Osteocyte (in vitro differentiated cells): ENCODE measurements around the gene HOXC9. TPM values are rescaled to one million over a fixed set of nuclear protein-coding genes. Genes with fewer than 3 reads are reported as not detected.
"Not testable (repeated sequence)": the region's sequence is repeated elsewhere in the genome, so short reads cannot be mapped to it uniquely, and the experiment has no call there.

Source experiments
- DNase-seq: peaks from one replicate; pipeline ENCODE4 v3.0.0; 2021; ENCODE audit warnings: mixed read lengths; ENCODE audit not compliant: unreplicated experiment; ENCODE audit errors: extremely low spot score
- H3K27ac Mint-ChIP-seq: one replicate; pipeline ENCODE4 v1.8.0; 2021; ENCODE audit warnings: mild to moderate bottlenecking, mixed read lengths; ENCODE audit not compliant: unreplicated experiment
- H3K27me3 Mint-ChIP-seq: one replicate; pipeline ENCODE4 v1.8.0; 2021; ENCODE audit warnings: mixed read lengths; ENCODE audit not compliant: unreplicated experiment
- H3K36me3 Mint-ChIP-seq: one replicate; pipeline ENCODE4 v1.8.0; 2021; ENCODE audit warnings: mixed read lengths; ENCODE audit not compliant: unreplicated experiment
- H3K4me1 Mint-ChIP-seq: one replicate; pipeline ENCODE4 v1.8.0; 2021; ENCODE audit warnings: mixed read lengths; ENCODE audit not compliant: unreplicated experiment
- H3K4me3 Mint-ChIP-seq: one replicate; pipeline ENCODE4 v1.8.0; 2021; ENCODE audit warnings: mild to moderate bottlenecking, moderate library complexity, mixed read lengths; ENCODE audit not compliant: unreplicated experiment
- H3K9me3 Mint-ChIP-seq: one replicate; pipeline ENCODE4 v1.8.0; 2021; ENCODE audit warnings: mixed read lengths; ENCODE audit not compliant: unreplicated experiment
- total RNA-seq: library from RNA; stranded (reverse); gene quantifications from 2 replicates; pipeline ENCODE4 v1.2.1, GENCODE V29; 2021
- TF ChIP-seq, protein P1 (sequence below): fragments of 200-600 bp; sonication (generic); IDR thresholded peaks from 2 replicates; pipeline ENCODE4 v1.5.0; 2021; ENCODE audit warnings: antibody characterized with exemption, mild to moderate bottlenecking, moderate library complexity

Gene HOXC9
- total RNA-seq, 1 donor from 2014 or later: not detected

DNA sequence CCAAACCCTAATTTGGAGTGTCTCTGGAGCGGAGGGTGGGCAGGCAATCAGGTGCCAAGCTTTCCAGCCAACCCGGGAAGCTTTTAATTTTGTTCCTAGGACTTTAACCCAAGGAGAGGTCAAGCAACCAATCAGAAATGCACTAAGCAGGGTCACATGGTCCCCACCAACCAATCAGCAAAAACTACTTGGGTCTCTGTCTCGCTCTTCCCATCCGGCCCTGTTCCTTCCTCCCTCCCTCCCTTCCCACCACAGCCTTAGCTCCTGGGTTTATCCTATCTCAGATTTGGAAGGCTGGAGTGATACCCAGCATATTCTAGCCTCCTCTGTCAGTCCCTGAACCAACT is 40.2 kb downstream of the HOXC9 start:
- Mint-ChIP-seq H3K9me3 (no peaks in the 10 kb centered on the region), H3K27me3 (peaks cover 86% of the 10 kb centered on the region), H3K4me1 (no peaks in the 10 kb centered on the region), H3K27ac (no peak overlapping the region), H3K36me3 (no peaks in the 10 kb centered on the region), H3K4me3 (no peak overlapping the region)
- no peak for DNase-seq
- TF ChIP-seq, protein P1, sequence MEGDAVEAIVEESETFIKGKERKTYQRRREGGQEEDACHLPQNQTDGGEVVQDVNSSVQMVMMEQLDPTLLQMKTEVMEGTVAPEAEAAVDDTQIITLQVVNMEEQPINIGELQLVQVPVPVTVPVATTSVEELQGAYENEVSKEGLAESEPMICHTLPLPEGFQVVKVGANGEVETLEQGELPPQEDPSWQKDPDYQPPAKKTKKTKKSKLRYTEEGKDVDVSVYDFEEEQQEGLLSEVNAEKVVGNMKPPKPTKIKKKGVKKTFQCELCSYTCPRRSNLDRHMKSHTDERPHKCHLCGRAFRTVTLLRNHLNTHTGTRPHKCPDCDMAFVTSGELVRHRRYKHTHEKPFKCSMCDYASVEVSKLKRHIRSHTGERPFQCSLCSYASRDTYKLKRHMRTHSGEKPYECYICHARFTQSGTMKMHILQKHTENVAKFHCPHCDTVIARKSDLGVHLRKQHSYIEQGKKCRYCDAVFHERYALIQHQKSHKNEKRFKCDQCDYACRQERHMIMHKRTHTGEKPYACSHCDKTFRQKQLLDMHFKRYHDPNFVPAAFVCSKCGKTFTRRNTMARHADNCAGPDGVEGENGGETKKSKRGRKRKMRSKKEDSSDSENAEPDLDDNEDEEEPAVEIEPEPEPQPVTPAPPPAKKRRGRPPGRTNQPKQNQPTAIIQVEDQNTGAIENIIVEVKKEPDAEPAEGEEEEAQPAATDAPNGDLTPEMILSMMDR: no peak

DNA sequence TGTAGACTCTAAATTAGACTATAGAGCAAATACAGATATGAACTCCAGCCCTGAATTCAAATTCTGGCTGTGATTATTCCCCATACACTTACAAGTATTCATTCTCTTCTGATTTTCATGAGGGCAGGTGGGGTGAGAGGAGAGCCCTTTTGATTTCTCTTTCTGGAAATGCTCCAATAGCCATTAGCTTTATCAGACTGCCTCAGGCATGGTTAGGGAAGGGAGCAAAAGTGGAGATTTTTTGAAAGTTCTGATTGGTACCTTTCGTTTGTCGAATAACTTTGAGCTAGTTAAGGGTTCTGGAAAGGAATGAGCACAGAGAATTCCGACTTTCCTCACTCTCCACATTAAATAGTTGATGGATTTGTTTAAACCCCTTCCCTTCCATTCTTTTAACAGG is 40.7 kb downstream of the HOXC9 start:
- Mint-ChIP-seq H3K27ac (no peak overlapping the region), H3K36me3 (no peaks in the 10 kb centered on the region), H3K4me3 (no peak overlapping the region), H3K4me1 (no peaks in the 10 kb centered on the region), H3K27me3 (peaks cover 86% of the 10 kb centered on the region), H3K9me3 (no peaks in the 10 kb centered on the region)
- TF ChIP-seq, protein P1: no peak
- no peak for DNase-seq

DNA sequence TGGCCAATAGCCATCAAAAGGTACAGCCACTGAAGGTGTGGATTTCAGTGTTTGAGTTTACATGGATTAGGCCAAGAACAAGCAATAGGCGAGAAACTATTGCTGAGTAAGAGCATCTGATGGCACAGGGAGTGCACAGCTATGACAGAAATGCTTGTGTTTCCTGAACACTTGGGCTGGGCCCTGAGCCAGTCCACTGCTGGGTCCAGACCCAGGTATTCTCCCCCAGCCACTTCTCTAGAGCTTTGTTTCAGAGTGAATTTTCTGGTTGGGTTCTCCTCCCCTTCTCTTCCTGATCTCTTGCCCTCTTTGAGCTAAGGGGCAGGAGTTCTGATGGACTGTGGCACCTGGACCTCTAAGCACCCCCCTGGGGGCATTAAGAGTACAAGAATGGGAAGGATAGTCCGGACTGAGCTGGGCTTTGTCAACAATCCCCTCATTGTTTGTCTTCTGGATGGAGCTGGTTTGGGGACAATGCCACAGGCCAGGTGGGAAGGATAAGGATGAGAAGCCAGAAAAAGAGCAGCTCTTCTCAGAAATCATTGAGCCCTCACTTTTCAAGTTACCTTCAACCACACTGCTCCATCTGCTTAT is 41.2 kb downstream of the HOXC9 start:
- Mint-ChIP-seq H3K4me1 (no peaks in the 10 kb centered on the region), H3K27ac (no peak overlapping the region), H3K27me3 (peaks cover 86% of the 10 kb centered on the region)

GRCh38 chr12:54042033-54042432 is 42.1 kb downstream of the HOXC9 start:
- not testable (repeated sequence) for H3K27ac Mint-ChIP-seq, DNase-seq

More for the DNA sequence above, 41.2 kb downstream of the HOXC9 start:
- DNase-seq: no peak
- no peak overlapping the region for H3K4me3 Mint-ChIP-seq
- TF ChIP-seq, protein P1: no peak
- H3K9me3 Mint-ChIP-seq: no peaks in the 10 kb centered on the region
- no peaks in the 10 kb centered on the region for H3K36me3 Mint-ChIP-seq

GRCh38 chr12:54042970-54043853 is 43.3 kb downstream of the HOXC9 start:
- H3K9me3 Mint-ChIP-seq: no peaks in the 10 kb centered on the region
- peaks cover 92% of the 10 kb centered on the region for H3K27me3 Mint-ChIP-seq
- no peaks in the 10 kb centered on the region for H3K36me3 Mint-ChIP-seq
- no peaks in the 10 kb centered on the region for H3K4me1 Mint-ChIP-seq
- H3K4me3 Mint-ChIP-seq: no peak overlapping the region
- TF ChIP-seq, protein P1: no peak
- no peak for DNase-seq
- H3K27ac Mint-ChIP-seq: no peak overlapping the region

More at GRCh38 chr12:54042033-54042432, 42.1 kb downstream of the HOXC9 start:
- H3K27me3 Mint-ChIP-seq: peaks cover 88% of the 10 kb centered on the region
- H3K4me1 Mint-ChIP-seq, H3K9me3 Mint-ChIP-seq, H3K36me3 Mint-ChIP-seq, H3K4me3 Mint-ChIP-seq: not testable (repeated sequence)
